AG04450 (cell line): Measurements from ENCODE around the gene CDK14. TPM values are rescaled to one million over a fixed set of nuclear protein-coding genes. Genes with fewer than 3 reads are reported as not detected.

Experiments
- polyA plus RNA-seq: library from polyadenylated mRNA; depleted of rRNA; stranded (reverse); fragments of >200 nt; gene quantifications from 2 replicates; pipeline ENCODE4 v1.2.3, GENCODE V29; 2011; rRNA removed

The CDK14 gene
- polyA plus RNA-seq, 1 experiment, result 28.4 TPM

Other genes with a start within 250 kb of the CDK14 start
- 15.8 and 30.0 TPM in 2 replicates for gene GTPBP10, start 249.6 kb upstream of the CDK14 start, polyA plus RNA-seq
- 41.4 and 41.6 TPM in 2 replicates for gene CLDN12, start 192.9 kb upstream of the CDK14 start, polyA plus RNA-seq
- not detected in 2 replicates for gene PTTG1IP2, start 126.7 kb upstream of the CDK14 start, polyA plus RNA-seq